Tibial nerve (tissue), 4 donors: ENCODE measurements around the gene CTTNBP2.

Source experiments
- CTCF ChIP-seq, 5 experiments: fragments of 200-600 bp in 3 of 5; fragments of 450-650 bp in 2 of 5; sonication (generic) in 3 of 5; IDR thresholded peaks; one replicate each; pipeline ENCODE4 v1.5.1; 2016 to 2019; ENCODE audit warnings: antibody characterized with exemption in 5 of 5, mild to moderate bottlenecking in 3 of 5, moderate library complexity in 2 of 5
- EP300 ChIP-seq, 2 donors: sonication (generic); formaldehyde crosslinking; IDR thresholded peaks; one replicate each; pipeline ENCODE4 v1.6.1; 2017; ENCODE audit warnings: antibody characterized with exemption in 2 of 2, mild to moderate bottlenecking in 1 of 2
- POLR2A ChIP-seq, 2 donors: fragments of 450-650 bp; IDR thresholded peaks; one replicate each; pipeline ENCODE4 v1.6.1; 2017; ENCODE audit warnings: antibody characterized with exemption in 2 of 2, mild to moderate bottlenecking in 2 of 2, moderate library complexity in 2 of 2

GRCh38 chr7:117688126-117688525, 185.1 kb downstream of the CTTNBP2 start:
- TF ChIP-seq POLR2A (IDR thresholded peaks at IDR 0.05), result no peak
- TF ChIP-seq CTCF (IDR thresholded peaks at IDR 0.05), result no peak
- no peak for TF ChIP-seq EP300 (IDR thresholded peaks at IDR 0.05)
